HepG2 (cell line): ENCODE measurements around the gene COG5. TPM values are rescaled to one million over a fixed set of nuclear protein-coding genes. Genes with fewer than 3 reads are reported as not detected.

Source experiments
- ATAC-seq: fragments of 200-7000 bp; cut with Tn5 transposase; 3 replicates; pipeline ENCODE4 v1.9.1; 2020; ENCODE audit warnings: mild to moderate bottlenecking, moderate library complexity
- BruUV-seq: library from RNA; stranded (reverse); fragments of 400-500 nt; replicated peaks from 2 replicates; lab custom pipeline; 2021; lab: Mats Ljungman, UMichigan
- CTCF ChIA-PET: fragments of 300-600 bp; formaldehyde crosslinking; extraction: SDS; loops from one replicate; lab custom pipeline; 2021; ENCODE audit warnings: low total read pairs, inconsistent platforms, low intra/inter-chr PET ratio; lab: Yijun Ruan, JAX
- POLR2A ChIA-PET: fragments of 350-600 bp; sonication (Branson Sonifier 250); formaldehyde crosslinking; loops from one replicate; lab custom pipeline; 2020; ENCODE audit warnings: antibody characterized with exemption, inconsistent platforms; lab: Yijun Ruan, JAX
- DNase-seq: peaks from one replicate; pipeline ENCODE4 v3.0.0-alpha.2; 2015; ENCODE audit warnings: low spot score
- FAIRE-seq: peaks from 3 replicates; lab custom pipeline; 2011; peaks lifted over from hg19 to GRCh38; lab: Jason Lieb, UNC
- H2AFZ ChIP-seq: one replicate; pipeline ENCODE4 v1.6.1; 2011; ENCODE audit warnings: low read length, inconsistent platforms
- H3K27ac ChIP-seq: fragments of 300-600 bp; 3 replicates; pipeline ENCODE4 v1.8.0; 2011; ENCODE audit warnings: mixed run types, mild to moderate bottlenecking, mixed read lengths, low read length, inconsistent platforms; ENCODE audit not compliant: insufficient read depth; ENCODE audit errors: extremely low read length
- H3K27me3 ChIP-seq, 2 experiments: fragments of 200-600 bp in 1 of 2; 2 replicates in 1 of 2; 3 replicates in 1 of 2; pipeline versions ENCODE4 v1.6.0 to v1.8.0; 2011; ENCODE audit warnings: low read length in 2 of 2, mild to moderate bottlenecking in 2 of 2, moderate library complexity in 2 of 2, inconsistent platforms in 1 of 2; ENCODE audit not compliant: insufficient read depth in 2 of 2, control insufficient read depth in 1 of 2
- H3K36me3 ChIP-seq, 2 experiments: fragments of 200-600 bp in 1 of 2; replicated peaks in 1 of 2; 2 replicates in 1 of 2; 3 replicates in 1 of 2; pipeline versions ENCODE4 v1.5.1 to v1.8.0; 2011; ENCODE audit warnings: low read length in 2 of 2, inconsistent platforms in 1 of 2; ENCODE audit not compliant: insufficient read depth in 2 of 2, control insufficient read depth in 1 of 2
- H3K4me1 ChIP-seq: 2 replicates; pipeline ENCODE4 v1.5.1; 2012; ENCODE audit warnings: low read length, inconsistent platforms; ENCODE audit not compliant: insufficient read depth
- H3K4me2 ChIP-seq: 2 replicates; pipeline ENCODE4 v1.6.0; 2011; ENCODE audit warnings: low read depth, low read length, inconsistent platforms
- H3K4me3 ChIP-seq, 3 experiments: fragments of 200-600 bp in 1 of 3; sonication (generic), shearing (Covaris generic) in 1 of 3; replicated peaks in 1 of 3; 2 replicates each; pipeline ENCODE4 v1.5.1; 2011 to 2016; ENCODE audit warnings: low read length in 3 of 3, inconsistent platforms in 2 of 3, low read depth in 2 of 3, mild to moderate bottlenecking in 2 of 3, control low read depth in 1 of 3, mixed read lengths in 1 of 3; ENCODE audit not compliant: insufficient read depth in 1 of 3
- H3K79me2 ChIP-seq: one replicate; pipeline ENCODE4 v1.6.1; 2011; ENCODE audit warnings: low read length, inconsistent platforms; ENCODE audit not compliant: insufficient read depth
- H3K9ac ChIP-seq: 2 replicates; pipeline ENCODE4 v1.6.0; 2011; ENCODE audit warnings: mild to moderate bottlenecking, low read depth, low read length, inconsistent platforms; ENCODE audit not compliant: insufficient read depth
- H3K9me3 ChIP-seq: 2 replicates; pipeline ENCODE4 v1.5.1; 2012; ENCODE audit warnings: mild to moderate bottlenecking, low read length
- H4K20me1 ChIP-seq: 2 replicates; pipeline ENCODE4 v1.6.0; 2011; ENCODE audit warnings: inconsistent platforms, mild to moderate bottlenecking, low read length, moderate library complexity; ENCODE audit not compliant: insufficient read depth
- CHCHD3 ChIP-seq: sonication (generic); formaldehyde crosslinking; IDR thresholded peaks from 2 replicates; pipeline ENCODE4 v1.8.0; 2022; ENCODE audit warnings: mild to moderate bottlenecking, missing genetic modification reagents, moderate library complexity
- KAT8 ChIP-seq: IDR thresholded peaks from 2 replicates; pipeline ENCODE4 v1.6.1; 2016; ENCODE audit warnings: missing genetic modification reagents, missing compliant biosample characterization
- RAD21 ChIP-seq: fragments of 450-650 bp; formaldehyde crosslinking; IDR thresholded peaks from 2 replicates; pipeline ENCODE4 v1.5.0; 2020; ENCODE audit warnings: mild to moderate bottlenecking
- RBM22 ChIP-seq: fragments of 200-400 bp; formaldehyde crosslinking; optimal IDR thresholded peaks from 2 replicates; pipeline ENCODE3; 2017; ENCODE audit warnings: mild to moderate bottlenecking, low read length, moderate library complexity
- REPIN1 ChIP-seq: sonication (generic); formaldehyde crosslinking; IDR thresholded peaks from 2 replicates; pipeline ENCODE4 v1.8.0; 2022; ENCODE audit warnings: missing genetic modification reagents, low read depth, mild to moderate bottlenecking, borderline replicate concordance
- RFX1 ChIP-seq: fragments of 450-650 bp; IDR thresholded peaks from 2 replicates; pipeline ENCODE4 v1.6.1; 2017
- SMC3 ChIP-seq: IDR thresholded peaks from 2 replicates; pipeline ENCODE4 v1.6.1; 2011; ENCODE audit warnings: low read length, improper control_type of control experiment
- TFDP1 ChIP-seq: IDR thresholded peaks from 2 replicates; pipeline ENCODE4 v1.6.1; 2016; ENCODE audit warnings: missing compliant biosample characterization, missing genetic modification reagents, borderline replicate concordance
- ZFP36 ChIP-seq: fragments of 150-350 bp; IDR thresholded peaks from 2 replicates; pipeline ENCODE4 v1.6.1; 2018; ENCODE audit warnings: borderline replicate concordance, low read length, low read depth; ENCODE audit not compliant: partially characterized antibody
- ZNF646 ChIP-seq: sonication (generic); formaldehyde crosslinking; IDR thresholded peaks from 2 replicates; pipeline ENCODE4 v1.9.0; 2021; ENCODE audit warnings: mild to moderate bottlenecking, missing genetic modification reagents
- WGBS: methylation state at CpG from one replicate; pipeline ENCODE4 v1.1.6; 2017; ENCODE audit warnings: low lambda C conversion rate; 5-methylcytosine and 5-hydroxymethylcytosine counted together
- in situ Hi-C: cut with HindIII; loops from 2 replicates; pipeline ENCODE4 v1.10.0; 2017; ENCODE audit warnings: low pct_unique_long_range_greater_than_20kb; ENCODE audit not compliant: extremely low pct_ligation_motif_present
- intact Hi-C: fragments of 100-400 bp; cut with micrococcal nuclease; formaldehyde crosslinking; loops from one replicate; pipeline ENCODE4 v1.10.0; 2022; ENCODE audit not compliant: unreplicated experiment
- polyA plus RNA-seq, 8 experiments: library from polyadenylated mRNA; depleted of rRNA in 3 of 8; stranded (reverse) in 7 of 8; unstranded in 1 of 8; fragments of >200 nt; fragmentation: Illumina TruSeq in 4 of 8; extraction: Trizol in 4 of 8; gene quantifications; 2 replicates each; pipeline versions ENCODE4 v1.2.1 to v1.2.3, GENCODE V29; 2011 to 2016; ENCODE audit warnings: low read depth in 4 of 8, missing spikeins in 1 of 8, mixed read lengths in 1 of 8; ENCODE audit not compliant: insufficient read depth in 1 of 8
- total RNA-seq, 5 experiments: library from RNA; depleted of rRNA; stranded (reverse); fragments of >200 nt; fragmentation: Illumina TruSeq; extraction: Trizol; gene quantifications; 2 replicates each; pipeline ENCODE4 v1.2.3, GENCODE V29; 2016; ENCODE audit warnings: low read depth in 1 of 5

Gene COG5
- total and polyA plus RNA-seq, 2 of the 13 experiments (the other 11 are each of a cell fraction or from before 2014, with no cell fraction given) = 20.4 to 31.3 TPM

- TF ChIP-seq KAT8 (CRISPR knock-in tag) = no peak
- TF ChIP-seq RBM22 = peak; percentile 25
- TF ChIP-seq TFDP1 (CRISPR knock-in tag) = no peak
- TF ChIP-seq RFX1 = peak; percentile 4; the same call in 1 of the 2 replicates
- TF ChIP-seq ZFP36 = no peak
- TF ChIP-seq CHCHD3 (CRISPR knock-in tag) = no peak
- no TSS peak for BruUV-seq
- Histone ChIP-seq H3K9me3 (no peaks in the 10 kb centered on the region), H3K9ac (no peak overlapping the region), H3K27me3 (no peaks in the 10 kb centered on the region), H3K4me2 (no peak overlapping the region), H3K4me1 (no peaks in the 10 kb centered on the region), H3K4me3 (no peak overlapping the region), H3K36me3 (peaks cover 2 to 47% of the 10 kb centered on the region in 2 experiments; a peak in 3 of 5 replicates), H4K20me1 (no peaks in the 10 kb centered on the region), H3K79me2 (no peaks in the 10 kb centered on the region), H3K27ac (no peak overlapping the region), H2AFZ (no peak overlapping the region)
- CTCF ChIA-PET = no interaction called here
- FAIRE-seq (no peak), DNase-seq (no peak), ATAC-seq (no peak)
- in situ Hi-C loops = loop anchor here (25.0 kb wide), 2 partner anchors 509 to 684 kb away; partner anchors contain the start of gene DLD
- POLR2A ChIA-PET = no interaction called here
- intact Hi-C loops = loop anchor here (5.0 kb wide), 1 partner anchor 524 kb away; no protein-coding TSS in a partner anchor
- over 99% methylated on average over 7 of the region's 7 CpGs for WGBS
These were observed 360.1 kb downstream of the COG5 start for GRCh38 chr7:107203607-107204006.

GRCh38 chr7:107201795-107202450, 361.8 kb downstream of the COG5 start:
- Histone ChIP-seq H3K4me3 (no peak overlapping the region), H3K79me2 (no peaks in the 10 kb centered on the region), H3K27me3 (no peaks in the 10 kb centered on the region), H3K36me3 (peaks cover 2 to 49% of the 10 kb centered on the region in 2 experiments; a peak in 3 of 5 replicates), H4K20me1 (no peaks in the 10 kb centered on the region), H3K4me1 (no peaks in the 10 kb centered on the region), H2AFZ (no peak overlapping the region), H3K9ac (no peak overlapping the region), H3K4me2 (no peak overlapping the region), H3K27ac (no peak overlapping the region), H3K9me3 (no peaks in the 10 kb centered on the region)
- BruUV-seq = no TSS peak
- intact Hi-C loops (loop anchor here (5.0 kb wide), 1 partner anchor 525 kb away; no protein-coding TSS in a partner anchor), in situ Hi-C loops (loop anchor here (25.0 kb wide), 2 partner anchors 510 to 685 kb away; partner anchors contain the start of gene DLD)
- POLR2A ChIA-PET = no interaction called here
- FAIRE-seq (no peak), DNase-seq (peak; percentile 27), ATAC-seq (peak; percentile 94)
- CTCF ChIA-PET = no interaction called here
- 88% methylated on average over 4 of the region's 4 CpGs for WGBS
- TF ChIP-seq RBM22 = peak; percentile 55
- peak; percentile 51 for TF ChIP-seq SMC3
- 0 out of 2 replicates have a peak, but pooled peaks have one; percentile 23 for TF ChIP-seq REPIN1 (CRISPR knock-in tag)
- TF ChIP-seq RAD21 (CRISPR knock-in tag) = peak; percentile 51; the same call in 1 of the 2 replicates
- TF ChIP-seq ZNF646 (CRISPR knock-in tag) = no peak
